GM12878 (cell line): ENCODE data around the gene ADSS1. TPM values are rescaled to one million over a fixed set of nuclear protein-coding genes. Genes with fewer than 3 reads are reported as not detected.

Source experiments
- NBN ChIP-seq: fragments of 450-650 bp; IDR thresholded peaks from 2 replicates; pipeline ENCODE4 v1.6.1; 2016
- RAD51 ChIP-seq: fragments of 450-650 bp; IDR thresholded peaks from 2 replicates; pipeline ENCODE4 v1.6.1; 2016; ENCODE audit warnings: moderate library complexity, mild to moderate bottlenecking, inconsistent platforms
- SMAD5 ChIP-seq: IDR thresholded peaks from 2 replicates; pipeline ENCODE4 v1.6.1; 2016; ENCODE audit warnings: antibody characterized with exemption, low read depth
- SMARCA5 ChIP-seq: fragments of 450-650 bp; IDR thresholded peaks from 2 replicates; pipeline ENCODE4 v1.6.1; 2017; ENCODE audit warnings: mild to moderate bottlenecking
- SP1 ChIP-seq: IDR thresholded peaks from one replicate; pipeline ENCODE4 v1.6.1; 2011; ENCODE audit warnings: low read depth, low read length
- WRNIP1 ChIP-seq: IDR thresholded peaks from 2 replicates; pipeline ENCODE4 v1.6.1; 2011; ENCODE audit warnings: low read depth, low read length, improper control_type of control experiment, borderline replicate concordance
- polyA plus RNA-seq, 11 experiments: library from polyadenylated mRNA; depleted of rRNA in 4 of 11; unstranded in 6 of 11; stranded (reverse) in 5 of 11; fragments of >200 nt; fragmentation: Nextera tagmentation in 4 of 11; fragmentation: Illumina TruSeq in 1 of 11; extraction: Ambion mirVana in 4 of 11; extraction: Trizol in 1 of 11; gene quantifications; 1 replicate in 1 of 11; 2 replicates in 10 of 11; pipeline versions ENCODE4 v1.2.1 to v1.2.3, GENCODE V29; 2011 to 2016; ENCODE audit warnings: inconsistent platforms in 2 of 11, missing spikeins in 2 of 11, low read depth in 1 of 11
- total RNA-seq, 4 experiments: library from RNA; depleted of rRNA in 3 of 4; stranded (reverse); fragments of >200 nt in 3 of 4; fragmentation: Illumina TruSeq in 1 of 4; extraction: Trizol in 1 of 4; gene quantifications; 2 replicates each; pipeline versions ENCODE4 v1.2.1 to v1.2.3, GENCODE V29; 2013 to 2021
- TF ChIP-seq, protein P1 (sequence below): fragments of 450-650 bp; formaldehyde crosslinking; IDR thresholded peaks from 2 replicates; pipeline ENCODE4 v1.4.0; 2022; ENCODE audit warnings: mild to moderate bottlenecking, moderate library complexity
- TF ChIP-seq, protein P2 (sequence below): IDR thresholded peaks from 2 replicates; pipeline ENCODE4 v1.6.1; 2012; ENCODE audit warnings: low read length, inconsistent platforms
- TF ChIP-seq, protein P3 (sequence below): fragments of 450-650 bp; conservative IDR thresholded peaks from 2 replicates; pipeline ENCODE4 v1.6.1; 2017; ENCODE audit warnings: mild to moderate bottlenecking, moderate library complexity
- TF ChIP-seq, protein P4 (sequence below): fragments of 450-650 bp; formaldehyde crosslinking; IDR thresholded peaks from 2 replicates; pipeline ENCODE4 v1.4.0; 2020; ENCODE audit warnings: mild to moderate bottlenecking, moderate library complexity
- TF ChIP-seq, protein P5 (sequence below): IDR thresholded peaks from 2 replicates; pipeline ENCODE4 v1.6.1; 2011; ENCODE audit warnings: borderline replicate concordance, low read depth, mild to moderate bottlenecking, moderate library complexity, mixed read lengths, low read length; ENCODE audit not compliant: insufficient read depth; ENCODE audit errors: extremely low read length
- TF ChIP-seq, protein P6 (sequence below): fragments of 450-650 bp; IDR thresholded peaks from 2 replicates; pipeline ENCODE4 v1.6.1; 2017; ENCODE audit warnings: mild to moderate bottlenecking, moderate library complexity

Gene ADSS1
- total and polyA plus RNA-seq, 10 of the 15 experiments (the other 5 are each of a cell fraction or from before 2014, with no cell fraction given) = 0.11 to 0.45 (median 0.28) TPM; not detected in 5

DNA sequence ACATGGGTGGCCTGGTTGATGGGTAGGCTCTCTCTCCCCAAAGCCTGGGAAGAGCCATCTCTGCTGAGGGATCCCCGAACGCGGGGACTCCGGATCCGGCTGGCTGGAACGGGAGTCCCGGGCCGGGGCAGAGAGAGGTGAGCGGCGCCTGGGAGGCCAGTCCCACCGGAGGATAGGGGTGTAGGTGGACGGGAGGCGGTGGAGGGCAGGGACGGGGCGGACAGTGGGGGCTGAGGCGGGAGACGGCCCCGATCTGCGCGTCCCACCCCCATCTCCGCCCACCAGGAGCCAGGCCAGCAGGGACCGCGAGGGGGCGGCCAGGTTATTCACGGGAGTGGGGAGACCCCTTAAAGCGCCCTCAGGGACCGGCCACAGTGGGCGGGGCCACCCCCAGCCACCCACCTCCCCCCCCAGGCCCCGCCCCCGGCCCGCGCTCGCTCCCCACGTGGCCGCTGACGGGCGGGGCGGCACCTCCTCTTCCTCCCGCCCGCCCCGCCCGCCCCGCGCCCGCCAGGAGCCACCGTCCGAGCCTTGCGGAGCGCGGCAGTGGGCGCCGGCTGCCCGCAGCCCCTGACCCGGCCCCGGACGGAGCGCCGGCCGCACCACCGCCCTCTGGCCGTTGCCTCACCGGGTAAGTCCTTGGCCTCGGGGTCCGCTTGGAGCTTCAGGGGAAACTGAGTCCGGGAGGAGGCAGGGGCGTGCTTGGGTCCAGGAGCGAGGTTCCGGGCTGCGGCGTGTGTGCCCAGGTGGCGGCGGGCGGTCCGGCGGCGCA lies 34.7 kb upstream of the ADSS1 start, which contains the start of gene INF2 (continued):
- TF ChIP-seq, protein P1, sequence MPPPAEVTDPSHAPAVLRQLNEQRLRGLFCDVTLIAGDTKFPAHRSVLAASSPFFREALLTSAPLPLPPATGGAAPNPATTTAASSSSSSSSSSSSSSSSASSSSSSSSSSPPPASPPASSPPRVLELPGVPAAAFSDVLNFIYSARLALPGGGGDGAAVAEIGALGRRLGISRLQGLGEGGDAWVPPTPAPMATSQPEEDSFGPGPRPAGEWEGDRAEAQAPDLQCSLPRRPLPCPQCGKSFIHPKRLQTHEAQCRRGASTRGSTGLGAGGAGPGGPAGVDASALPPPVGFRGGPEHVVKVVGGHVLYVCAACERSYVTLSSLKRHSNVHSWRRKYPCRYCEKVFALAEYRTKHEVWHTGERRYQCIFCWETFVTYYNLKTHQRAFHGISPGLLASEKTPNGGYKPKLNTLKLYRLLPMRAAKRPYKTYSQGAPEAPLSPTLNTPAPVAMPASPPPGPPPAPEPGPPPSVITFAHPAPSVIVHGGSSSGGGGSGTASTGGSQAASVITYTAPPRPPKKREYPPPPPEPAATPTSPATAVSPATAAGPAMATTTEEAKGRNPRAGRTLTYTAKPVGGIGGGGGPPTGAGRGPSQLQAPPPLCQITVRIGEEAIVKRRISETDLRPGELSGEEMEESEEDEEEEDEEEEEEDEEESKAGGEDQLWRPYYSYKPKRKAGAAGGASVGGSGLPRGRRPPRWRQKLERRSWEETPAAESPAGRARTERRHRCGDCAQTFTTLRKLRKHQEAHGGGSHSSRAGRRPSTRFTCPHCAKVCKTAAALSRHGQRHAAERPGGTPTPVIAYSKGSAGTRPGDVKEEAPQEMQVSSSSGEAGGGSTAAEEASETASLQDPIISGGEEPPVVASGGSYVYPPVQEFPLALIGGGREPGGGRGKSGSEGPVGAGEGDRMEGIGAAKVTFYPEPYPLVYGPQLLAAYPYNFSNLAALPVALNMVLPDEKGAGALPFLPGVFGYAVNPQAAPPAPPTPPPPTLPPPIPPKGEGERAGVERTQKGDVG (CRISPR knock-in tag) = no peak
- TF ChIP-seq NBN (no peak), SP1 (peak; percentile 22), WRNIP1 (no peak), SMARCA5 (peak; percentile 65; the same call in 1 of the 2 replicates), SMAD5 (no peak), RAD51 (no peak)
- TF ChIP-seq, protein P2, sequence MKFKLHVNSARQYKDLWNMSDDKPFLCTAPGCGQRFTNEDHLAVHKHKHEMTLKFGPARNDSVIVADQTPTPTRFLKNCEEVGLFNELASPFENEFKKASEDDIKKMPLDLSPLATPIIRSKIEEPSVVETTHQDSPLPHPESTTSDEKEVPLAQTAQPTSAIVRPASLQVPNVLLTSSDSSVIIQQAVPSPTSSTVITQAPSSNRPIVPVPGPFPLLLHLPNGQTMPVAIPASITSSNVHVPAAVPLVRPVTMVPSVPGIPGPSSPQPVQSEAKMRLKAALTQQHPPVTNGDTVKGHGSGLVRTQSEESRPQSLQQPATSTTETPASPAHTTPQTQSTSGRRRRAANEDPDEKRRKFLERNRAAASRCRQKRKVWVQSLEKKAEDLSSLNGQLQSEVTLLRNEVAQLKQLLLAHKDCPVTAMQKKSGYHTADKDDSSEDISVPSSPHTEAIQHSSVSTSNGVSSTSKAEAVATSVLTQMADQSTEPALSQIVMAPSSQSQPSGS = no peak
- TF ChIP-seq, protein P3, sequence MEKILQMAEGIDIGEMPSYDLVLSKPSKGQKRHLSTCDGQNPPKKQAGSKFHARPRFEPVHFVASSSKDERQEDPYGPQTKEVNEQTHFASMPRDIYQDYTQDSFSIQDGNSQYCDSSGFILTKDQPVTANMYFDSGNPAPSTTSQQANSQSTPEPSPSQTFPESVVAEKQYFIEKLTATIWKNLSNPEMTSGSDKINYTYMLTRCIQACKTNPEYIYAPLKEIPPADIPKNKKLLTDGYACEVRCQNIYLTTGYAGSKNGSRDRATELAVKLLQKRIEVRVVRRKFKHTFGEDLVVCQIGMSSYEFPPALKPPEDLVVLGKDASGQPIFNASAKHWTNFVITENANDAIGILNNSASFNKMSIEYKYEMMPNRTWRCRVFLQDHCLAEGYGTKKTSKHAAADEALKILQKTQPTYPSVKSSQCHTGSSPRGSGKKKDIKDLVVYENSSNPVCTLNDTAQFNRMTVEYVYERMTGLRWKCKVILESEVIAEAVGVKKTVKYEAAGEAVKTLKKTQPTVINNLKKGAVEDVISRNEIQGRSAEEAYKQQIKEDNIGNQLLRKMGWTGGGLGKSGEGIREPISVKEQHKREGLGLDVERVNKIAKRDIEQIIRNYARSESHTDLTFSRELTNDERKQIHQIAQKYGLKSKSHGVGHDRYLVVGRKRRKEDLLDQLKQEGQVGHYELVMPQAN = no peak; the same call in 1 of the 2 replicates
- TF ChIP-seq, protein P4, sequence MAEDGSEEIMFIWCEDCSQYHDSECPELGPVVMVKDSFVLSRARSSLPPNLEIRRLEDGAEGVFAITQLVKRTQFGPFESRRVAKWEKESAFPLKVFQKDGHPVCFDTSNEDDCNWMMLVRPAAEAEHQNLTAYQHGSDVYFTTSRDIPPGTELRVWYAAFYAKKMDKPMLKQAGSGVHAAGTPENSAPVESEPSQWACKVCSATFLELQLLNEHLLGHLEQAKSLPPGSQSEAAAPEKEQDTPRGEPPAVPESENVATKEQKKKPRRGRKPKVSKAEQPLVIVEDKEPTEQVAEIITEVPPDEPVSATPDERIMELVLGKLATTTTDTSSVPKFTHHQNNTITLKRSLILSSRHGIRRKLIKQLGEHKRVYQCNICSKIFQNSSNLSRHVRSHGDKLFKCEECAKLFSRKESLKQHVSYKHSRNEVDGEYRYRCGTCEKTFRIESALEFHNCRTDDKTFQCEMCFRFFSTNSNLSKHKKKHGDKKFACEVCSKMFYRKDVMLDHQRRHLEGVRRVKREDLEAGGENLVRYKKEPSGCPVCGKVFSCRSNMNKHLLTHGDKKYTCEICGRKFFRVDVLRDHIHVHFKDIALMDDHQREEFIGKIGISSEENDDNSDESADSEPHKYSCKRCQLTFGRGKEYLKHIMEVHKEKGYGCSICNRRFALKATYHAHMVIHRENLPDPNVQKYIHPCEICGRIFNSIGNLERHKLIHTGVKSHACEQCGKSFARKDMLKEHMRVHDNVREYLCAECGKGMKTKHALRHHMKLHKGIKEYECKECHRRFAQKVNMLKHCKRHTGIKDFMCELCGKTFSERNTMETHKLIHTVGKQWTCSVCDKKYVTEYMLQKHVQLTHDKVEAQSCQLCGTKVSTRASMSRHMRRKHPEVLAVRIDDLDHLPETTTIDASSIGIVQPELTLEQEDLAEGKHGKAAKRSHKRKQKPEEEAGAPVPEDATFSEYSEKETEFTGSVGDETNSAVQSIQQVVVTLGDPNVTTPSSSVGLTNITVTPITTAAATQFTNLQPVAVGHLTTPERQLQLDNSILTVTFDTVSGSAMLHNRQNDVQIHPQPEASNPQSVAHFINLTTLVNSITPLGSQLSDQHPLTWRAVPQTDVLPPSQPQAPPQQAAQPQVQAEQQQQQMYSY (CRISPR knock-in tag) = no peak
- TF ChIP-seq, protein P5, sequence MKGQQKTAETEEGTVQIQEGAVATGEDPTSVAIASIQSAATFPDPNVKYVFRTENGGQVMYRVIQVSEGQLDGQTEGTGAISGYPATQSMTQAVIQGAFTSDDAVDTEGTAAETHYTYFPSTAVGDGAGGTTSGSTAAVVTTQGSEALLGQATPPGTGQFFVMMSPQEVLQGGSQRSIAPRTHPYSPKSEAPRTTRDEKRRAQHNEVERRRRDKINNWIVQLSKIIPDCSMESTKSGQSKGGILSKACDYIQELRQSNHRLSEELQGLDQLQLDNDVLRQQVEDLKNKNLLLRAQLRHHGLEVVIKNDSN = peak; percentile 37
- TF ChIP-seq, protein P6, sequence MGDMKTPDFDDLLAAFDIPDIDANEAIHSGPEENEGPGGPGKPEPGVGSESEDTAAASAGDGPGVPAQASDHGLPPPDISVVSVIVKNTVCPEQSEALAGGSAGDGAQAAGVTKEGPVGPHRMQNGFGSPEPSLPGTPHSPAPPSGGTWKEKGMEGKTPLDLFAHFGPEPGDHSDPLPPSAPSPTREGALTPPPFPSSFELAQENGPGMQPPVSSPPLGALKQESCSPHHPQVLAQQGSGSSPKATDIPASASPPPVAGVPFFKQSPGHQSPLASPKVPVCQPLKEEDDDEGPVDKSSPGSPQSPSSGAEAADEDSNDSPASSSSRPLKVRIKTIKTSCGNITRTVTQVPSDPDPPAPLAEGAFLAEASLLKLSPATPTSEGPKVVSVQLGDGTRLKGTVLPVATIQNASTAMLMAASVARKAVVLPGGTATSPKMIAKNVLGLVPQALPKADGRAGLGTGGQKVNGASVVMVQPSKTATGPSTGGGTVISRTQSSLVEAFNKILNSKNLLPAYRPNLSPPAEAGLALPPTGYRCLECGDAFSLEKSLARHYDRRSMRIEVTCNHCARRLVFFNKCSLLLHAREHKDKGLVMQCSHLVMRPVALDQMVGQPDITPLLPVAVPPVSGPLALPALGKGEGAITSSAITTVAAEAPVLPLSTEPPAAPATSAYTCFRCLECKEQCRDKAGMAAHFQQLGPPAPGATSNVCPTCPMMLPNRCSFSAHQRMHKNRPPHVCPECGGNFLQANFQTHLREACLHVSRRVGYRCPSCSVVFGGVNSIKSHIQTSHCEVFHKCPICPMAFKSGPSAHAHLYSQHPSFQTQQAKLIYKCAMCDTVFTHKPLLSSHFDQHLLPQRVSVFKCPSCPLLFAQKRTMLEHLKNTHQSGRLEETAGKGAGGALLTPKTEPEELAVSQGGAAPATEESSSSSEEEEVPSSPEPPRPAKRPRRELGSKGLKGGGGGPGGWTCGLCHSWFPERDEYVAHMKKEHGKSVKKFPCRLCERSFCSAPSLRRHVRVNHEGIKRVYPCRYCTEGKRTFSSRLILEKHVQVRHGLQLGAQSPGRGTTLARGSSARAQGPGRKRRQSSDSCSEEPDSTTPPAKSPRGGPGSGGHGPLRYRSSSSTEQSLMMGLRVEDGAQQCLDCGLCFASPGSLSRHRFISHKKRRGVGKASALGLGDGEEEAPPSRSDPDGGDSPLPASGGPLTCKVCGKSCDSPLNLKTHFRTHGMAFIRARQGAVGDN = peak; percentile 33; the same call in 1 of the 2 replicates
